GM18520 (cell line): ENCODE data around the gene SBSN.
"Not testable (repeated sequence)": the region's sequence is repeated elsewhere in the genome, so short reads cannot be mapped to it uniquely, and the experiment has no call there.

Source experiments
- ATAC-seq: cut with Tn5 transposase; IDR thresholded peaks from one replicate; pipeline ENCODE4 v1.9.1; 2021; ENCODE audit not compliant: unreplicated experiment

SBSN gene

GRCh38 chr19:35476149-35476548 is 52.0 kb downstream of the SBSN start:
- ATAC-seq: no peak

DNA sequence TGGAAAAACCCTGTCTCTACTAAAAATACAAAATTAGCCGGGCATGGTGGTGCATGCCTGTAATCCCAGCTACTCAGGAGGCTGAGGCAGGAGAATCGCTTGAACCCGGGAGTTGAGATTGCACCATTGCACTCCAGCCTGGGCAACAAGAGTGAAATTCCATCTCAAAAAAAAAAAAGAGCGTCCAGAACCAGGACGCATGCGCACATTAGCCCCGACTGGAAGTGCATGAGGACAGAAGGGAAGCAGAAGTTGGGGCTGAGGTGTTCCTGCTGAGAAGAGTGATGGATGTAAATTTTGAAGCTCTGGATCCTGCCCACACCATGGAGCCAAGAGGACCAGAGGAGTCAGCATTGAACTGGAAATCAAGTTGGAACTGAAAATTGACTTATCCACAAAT is 53.5 kb downstream of the SBSN start:
- ATAC-seq: not testable (repeated sequence)

DNA sequence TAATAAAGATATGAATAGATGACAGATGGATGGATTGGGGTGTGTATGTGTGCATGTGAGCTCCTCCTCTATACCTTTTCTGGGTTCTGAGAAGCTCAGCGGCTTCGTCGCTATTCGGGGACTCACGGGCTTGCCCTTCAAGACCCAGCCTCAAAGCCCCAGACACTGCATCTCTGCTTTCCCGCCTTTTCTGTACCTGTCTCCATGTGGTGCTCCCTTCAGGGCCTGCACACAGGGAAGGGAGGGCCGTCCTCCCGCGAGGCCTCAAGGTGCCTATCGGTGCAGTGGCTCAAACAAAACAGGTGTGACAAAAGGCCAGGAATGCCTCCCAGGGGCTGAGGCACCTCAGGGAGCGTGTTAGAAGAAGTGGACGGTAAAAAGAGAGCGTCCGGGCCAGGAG is 54.0 kb downstream of the SBSN start:
- ATAC-seq: no peak
